HG02642 (cell line): ENCODE results near the gene UBQLN3.

Experiments used
- ATAC-seq: cut with Tn5 transposase; IDR thresholded peaks from one replicate; pipeline ENCODE4 v1.9.1; 2021; ENCODE audit warnings: mild to moderate bottlenecking; ENCODE audit not compliant: unreplicated experiment, poor library complexity

Gene UBQLN3

GRCh38 chr11:5509803-5510202 is at the start of gene UBQLN3:
TSS of gene UBQLN3 (minus strand) at chr11:5509957. CDS start at chr11:5509558, 399 bp downstream.
- no peak for ATAC-seq

GRCh38 chr11:5557751-5558150 is 48.0 kb upstream of the UBQLN3 start:
- ATAC-seq, result no peak

DNA sequence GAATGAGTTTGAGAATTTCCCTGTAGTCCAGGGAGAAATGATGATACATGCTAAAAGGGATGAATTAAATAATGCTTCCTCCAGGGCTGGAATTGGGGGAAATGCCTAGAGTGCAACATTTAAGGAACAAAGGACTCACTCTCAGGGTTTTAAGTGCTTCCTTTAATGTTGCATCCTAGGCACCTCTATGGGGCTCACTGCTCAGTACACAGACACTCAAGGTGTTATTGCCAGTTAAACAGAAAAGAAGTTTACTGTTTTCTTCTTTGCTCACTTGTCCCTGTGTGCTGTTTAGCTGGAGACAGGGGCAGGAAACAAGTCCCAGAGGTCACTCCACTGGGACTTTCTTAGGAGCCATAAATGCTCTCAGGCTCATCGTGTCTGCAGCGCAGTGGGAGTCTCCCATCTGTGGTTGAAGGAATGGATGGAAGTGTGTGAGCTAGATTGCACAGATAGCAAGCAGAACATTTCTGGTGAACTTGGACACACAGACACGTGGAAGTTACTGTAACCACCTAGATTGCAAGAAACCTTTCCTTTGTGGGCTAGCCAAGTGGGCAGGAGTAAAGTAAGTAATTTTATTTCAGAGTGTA is 46.9 kb upstream of the UBQLN3 start:
- ATAC-seq, result no peak

DNA sequence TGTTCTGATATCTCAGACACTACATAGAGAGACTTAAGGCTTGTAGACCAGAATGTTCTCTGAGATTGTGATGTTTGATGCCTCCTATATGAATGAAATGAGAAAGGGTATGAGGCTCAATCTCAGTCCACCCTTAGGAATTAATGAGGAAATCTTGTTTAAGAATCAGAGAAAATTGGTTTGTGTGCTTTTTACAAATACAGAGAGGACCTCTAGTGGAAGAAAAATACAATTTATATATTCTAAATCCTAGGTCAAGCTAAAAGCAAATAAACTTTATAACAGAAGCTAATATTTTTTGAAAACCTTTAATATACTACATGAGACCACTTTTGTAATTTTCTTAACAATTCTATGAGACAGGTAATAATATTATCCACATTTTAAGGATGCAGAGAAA is 43.6 kb upstream of the UBQLN3 start:
- no peak for ATAC-seq

- no peak for ATAC-seq
Observed at GRCh38 chr11:5550440-5551095, 40.8 kb upstream of the UBQLN3 start.

DNA sequence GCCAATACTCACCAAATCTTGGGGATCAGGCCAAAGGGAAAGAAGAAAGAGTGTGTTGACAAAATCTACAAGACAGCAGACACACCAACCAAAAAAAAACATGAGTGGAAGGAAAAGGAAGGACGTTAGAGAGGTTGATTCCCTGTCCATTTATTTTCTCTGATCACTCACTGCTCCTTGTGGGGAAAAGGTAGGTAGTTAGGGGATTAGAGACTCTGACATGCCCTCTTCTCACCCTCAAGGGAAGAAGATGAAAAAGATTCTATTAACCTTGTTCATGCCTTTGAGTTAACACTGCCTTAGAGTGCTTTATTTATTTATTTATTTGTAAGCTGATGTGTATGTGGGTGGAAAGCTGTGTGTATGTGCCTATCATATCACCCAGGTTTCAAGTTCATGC is 38.7 kb upstream of the UBQLN3 start, which contains the start of gene OR52H1:
TSS of gene OR52H1 (minus strand) at position 101 of the 400 bp plus-strand sequence. CDS start 3,035 bp downstream, outside the sequence.
- ATAC-seq, result no peak

DNA sequence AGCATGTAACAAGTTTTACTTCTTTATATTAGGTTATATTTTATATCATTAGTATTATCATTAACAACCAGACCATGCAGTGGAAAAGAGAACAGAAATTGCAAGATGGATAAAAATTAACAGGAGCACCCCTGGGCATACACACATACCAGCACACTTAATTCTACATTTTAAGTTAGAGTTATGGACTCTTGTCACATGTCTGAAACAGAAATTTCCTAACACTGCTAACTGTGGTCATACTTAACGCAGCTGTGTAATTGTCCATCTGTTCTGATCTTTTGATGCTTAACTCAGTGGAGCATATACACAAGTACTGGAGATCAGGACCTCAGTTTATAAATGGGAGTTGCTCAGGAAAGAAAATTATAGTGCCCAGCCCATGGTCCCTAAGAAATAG is 38.2 kb upstream of the UBQLN3 start:
- ATAC-seq, result peak; percentile 75

- no peak for ATAC-seq
Observed at GRCh38 chr11:5546457-5546856, 36.7 kb upstream of the UBQLN3 start.

DNA sequence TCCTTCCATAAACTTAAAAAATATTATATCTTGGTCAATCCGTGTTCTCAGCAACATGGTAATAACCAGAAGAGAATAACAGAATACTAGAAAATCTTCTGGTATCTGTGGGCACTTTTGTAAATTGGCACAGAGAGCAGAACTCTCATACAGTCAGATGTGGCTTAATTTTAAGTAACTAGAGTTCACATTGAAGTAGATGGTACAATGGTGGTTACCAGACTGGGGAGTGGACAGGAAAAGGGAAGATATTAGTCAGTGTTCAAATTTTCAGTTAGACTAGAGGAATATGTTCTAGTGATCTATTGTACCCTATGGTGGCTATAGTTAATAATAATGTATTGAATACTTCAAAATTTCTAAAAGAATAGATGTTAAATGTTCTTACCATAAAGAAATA is 31.7 kb upstream of the UBQLN3 start:
- no peak for ATAC-seq

DNA sequence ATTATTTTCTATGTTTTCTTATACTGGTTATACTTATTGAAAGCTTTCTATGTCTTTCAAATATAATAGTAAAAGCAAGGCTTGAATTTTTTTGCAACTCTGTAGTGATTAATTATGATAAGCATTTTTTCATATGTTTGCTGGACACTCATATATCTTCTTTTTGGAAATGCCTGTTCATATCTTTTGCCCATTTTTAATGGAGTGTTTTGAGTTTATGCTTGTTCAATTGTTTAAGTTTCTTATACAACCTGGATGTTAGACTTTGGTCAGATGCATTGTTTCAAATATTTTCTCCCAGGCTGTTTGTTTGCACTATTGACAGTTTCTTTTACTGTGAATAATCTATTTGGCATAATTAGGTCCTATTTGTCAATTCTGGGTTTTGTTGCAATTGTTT is 26.7 kb upstream of the UBQLN3 start:
- no peak for ATAC-seq

DNA sequence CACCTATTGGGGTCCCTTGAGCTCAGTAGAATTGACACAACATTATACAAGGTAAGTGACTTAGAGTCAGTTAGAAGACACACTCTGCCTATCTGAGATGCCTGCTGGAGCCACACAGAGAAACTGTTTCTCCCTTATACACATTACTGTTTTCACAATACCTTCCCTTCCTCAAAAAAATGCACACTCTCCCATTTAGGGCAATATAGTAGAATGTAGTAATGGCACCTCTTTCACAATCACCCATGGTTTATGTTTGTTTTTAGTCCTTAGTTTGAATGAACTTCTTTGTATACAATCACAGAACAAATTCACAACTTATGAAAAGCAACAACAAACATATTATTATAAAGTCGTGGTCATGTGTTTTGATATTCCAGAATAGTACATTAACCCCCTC is 24.3 kb upstream of the UBQLN3 start:
- ATAC-seq, result no peak

DNA sequence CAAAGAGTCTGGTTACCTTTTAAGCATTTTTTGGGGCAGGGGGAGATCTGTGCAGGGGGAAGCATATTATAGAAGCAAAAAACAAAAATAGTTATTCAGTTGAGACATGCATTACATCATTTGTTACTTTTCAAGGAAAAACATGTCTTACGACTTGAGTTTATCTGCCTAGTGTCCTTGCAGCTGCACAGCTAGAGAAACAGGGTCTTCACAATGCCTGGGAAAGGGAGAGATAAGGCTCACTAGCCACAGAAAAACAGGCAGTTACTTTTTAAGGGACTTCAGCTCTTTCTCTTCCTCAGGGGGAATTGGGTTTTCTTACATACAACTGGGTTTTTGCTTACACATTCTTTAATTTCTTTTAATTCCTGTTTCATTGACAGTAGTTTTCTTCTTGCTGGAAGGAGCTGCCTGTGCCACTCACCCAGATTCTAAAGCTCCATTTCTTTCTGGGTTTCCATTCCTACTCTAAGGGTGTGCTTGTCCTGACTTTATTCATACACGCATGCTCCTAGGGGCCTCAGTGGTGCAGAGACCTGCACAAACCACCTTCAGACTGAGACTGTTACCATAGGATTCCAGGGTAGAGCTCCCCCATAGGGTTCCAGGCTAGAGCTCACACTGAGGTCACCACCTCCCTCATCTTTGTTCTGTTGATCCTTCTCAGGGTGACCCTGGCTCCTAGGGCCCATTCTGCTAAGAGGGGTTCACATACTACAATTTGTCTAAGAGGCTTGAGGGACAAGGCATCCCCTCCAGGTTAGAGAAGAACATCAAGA is 21.5 kb upstream of the UBQLN3 start:
- no peak for ATAC-seq

GRCh38 chr11:5528495-5528894 is 18.7 kb upstream of the UBQLN3 start:
- ATAC-seq, result no peak

- no peak for ATAC-seq
Observed at GRCh38 chr11:5527716-5528115, 18.0 kb upstream of the UBQLN3 start.

GRCh38 chr11:5524756-5525155 is 15.0 kb upstream of the UBQLN3 start:
- ATAC-seq, result no peak

- no peak for ATAC-seq
Observed at GRCh38 chr11:5522308-5522707, 12.6 kb upstream of the UBQLN3 start.

- ATAC-seq, result no peak
Observed at GRCh38 chr11:5521540-5521939, 11.8 kb upstream of the UBQLN3 start.

GRCh38 chr11:5516599-5516998 is 6.8 kb upstream of the UBQLN3 start, which contains the start of gene UBQLNL:
TSS of gene UBQLNL (minus strand) at chr11:5516699. CDS start at chr11:5516441, 258 bp downstream.
- ATAC-seq, result no peak

DNA sequence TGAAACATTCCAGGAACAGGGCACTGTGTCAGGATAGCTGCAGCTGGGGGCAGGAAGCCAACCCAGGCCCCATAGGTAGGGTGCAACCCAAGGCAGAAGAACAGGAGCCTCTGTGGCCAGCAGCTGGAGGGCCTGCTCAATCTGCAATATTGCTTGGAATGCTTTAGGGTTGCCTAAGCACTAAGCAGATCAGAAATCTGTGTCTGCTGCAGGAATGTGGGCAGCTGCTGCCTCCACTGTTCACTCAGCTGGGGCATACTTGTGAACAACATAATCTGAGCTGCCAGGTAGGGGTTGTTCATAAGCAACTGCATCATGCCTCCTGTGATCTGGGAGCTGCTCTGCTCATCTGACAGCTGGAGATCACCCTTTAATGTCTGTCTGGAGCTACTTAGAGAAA is 5.1 kb upstream of the UBQLN3 start:
- ATAC-seq, result no peak

DNA sequence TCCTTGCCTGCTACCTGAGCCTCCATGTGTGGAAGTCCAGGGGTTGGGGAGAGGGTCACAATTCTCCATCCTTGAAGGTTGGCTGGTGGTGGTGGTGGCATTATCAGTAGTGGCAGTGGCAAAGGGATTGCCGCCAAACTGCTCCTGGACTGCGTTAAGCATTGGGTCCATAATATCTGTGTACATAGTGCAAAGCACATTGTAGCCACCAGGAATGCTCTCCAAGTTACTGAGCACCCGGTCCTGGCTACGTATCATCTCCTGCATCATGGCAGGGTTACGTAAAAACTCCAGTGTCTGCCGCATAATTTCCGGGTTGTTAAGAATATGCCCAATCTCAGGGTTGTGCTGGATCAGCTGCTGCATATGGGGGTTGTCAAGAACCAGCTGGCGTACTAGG is 1.2 kb downstream of the UBQLN3 start:
- ATAC-seq, result no peak

DNA sequence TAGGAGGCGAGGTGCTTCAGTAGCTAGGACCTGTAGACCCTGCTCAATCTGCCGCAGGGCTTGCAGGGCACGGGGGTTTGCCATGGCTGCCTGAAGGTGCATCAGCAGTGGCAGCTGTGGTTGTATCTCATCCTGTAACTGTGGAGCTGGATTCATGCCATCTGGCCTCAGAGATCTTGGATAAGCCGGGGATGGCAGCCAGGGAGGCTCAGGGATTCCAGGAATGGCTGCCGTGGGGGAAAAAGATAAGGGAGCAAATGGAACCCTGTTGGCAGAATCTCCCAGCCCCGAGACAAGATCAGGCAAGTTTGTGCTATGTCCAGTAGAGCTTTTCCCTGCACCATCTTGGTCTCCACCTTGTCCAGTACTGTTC is 1.8 kb downstream of the UBQLN3 start:
- no peak for ATAC-seq
